DMS153 (cell line): ENCODE data around the gene RTN4R.

Source experiments
- DNase-seq: peaks from one replicate; lab custom pipeline; 2025; lab: John Stamatoyannopoulos, UW

The RTN4R gene

GRCh38 chr22:20241579-20242392 lies 26.3 kb downstream of the RTN4R start:
- DNase-seq: no peak

- DNase-seq: no peak
Measured at GRCh38 chr22:20240900-20241299, 27.2 kb downstream of the RTN4R start.

GRCh38 chr22:20240447-20240764 lies 27.7 kb downstream of the RTN4R start:
- DNase-seq: no peak

- DNase-seq: no peak
Measured at GRCh38 chr22:20239676-20240446, 28.3 kb downstream of the RTN4R start.

- DNase-seq: no peak
Measured at GRCh38 chr22:20238901-20239675, 29.0 kb downstream of the RTN4R start.

GRCh38 chr22:20238536-20238900 lies 29.6 kb downstream of the RTN4R start:
- peak; percentile 13 for DNase-seq

GRCh38 chr22:20237480-20238440 lies 30.4 kb downstream of the RTN4R start:
- no peak for DNase-seq

GRCh38 chr22:20236052-20236717 lies 31.9 kb downstream of the RTN4R start:
- DNase-seq: no peak

- DNase-seq: no peak
Measured at GRCh38 chr22:20235389-20235991, 32.6 kb downstream of the RTN4R start.

GRCh38 chr22:20234760-20235388 lies 33.2 kb downstream of the RTN4R start:
- DNase-seq: no peak

GRCh38 chr22:20234314-20234682 lies 33.8 kb downstream of the RTN4R start:
- DNase-seq: no peak

GRCh38 chr22:20233351-20234313 lies 34.5 kb downstream of the RTN4R start:
- DNase-seq: no peak

GRCh38 chr22:20232781-20233180 lies 35.3 kb downstream of the RTN4R start:
- DNase-seq: no peak

GRCh38 chr22:20232237-20232598 lies 35.9 kb downstream of the RTN4R start:
- no peak for DNase-seq

- DNase-seq: no peak
Measured at GRCh38 chr22:20231514-20232236, 36.4 kb downstream of the RTN4R start.

- DNase-seq: no peak
Measured at GRCh38 chr22:20230777-20231420, 37.2 kb downstream of the RTN4R start.

GRCh38 chr22:20229916-20230775 lies 38.0 kb downstream of the RTN4R start:
- no peak for DNase-seq
